Activated CD4-positive, CD25-positive, alpha-beta regulatory T cell treated with anti-CD3 and anti-CD28 coated beads, Interleukin-2, amount 50 U/mL, for 24 hours (primary cell): ENCODE results near the gene CXorf65.

Experiments used
- ATAC-seq, 2 donors: fragments of 150-1000 bp; cut with Tn5 transposase; one replicate each; pipeline ENCODE4 v1.10.0; 2021; ENCODE audit warnings: mild to moderate bottlenecking in 1 of 2, moderate library complexity in 1 of 2

The CXorf65 gene

DNA sequence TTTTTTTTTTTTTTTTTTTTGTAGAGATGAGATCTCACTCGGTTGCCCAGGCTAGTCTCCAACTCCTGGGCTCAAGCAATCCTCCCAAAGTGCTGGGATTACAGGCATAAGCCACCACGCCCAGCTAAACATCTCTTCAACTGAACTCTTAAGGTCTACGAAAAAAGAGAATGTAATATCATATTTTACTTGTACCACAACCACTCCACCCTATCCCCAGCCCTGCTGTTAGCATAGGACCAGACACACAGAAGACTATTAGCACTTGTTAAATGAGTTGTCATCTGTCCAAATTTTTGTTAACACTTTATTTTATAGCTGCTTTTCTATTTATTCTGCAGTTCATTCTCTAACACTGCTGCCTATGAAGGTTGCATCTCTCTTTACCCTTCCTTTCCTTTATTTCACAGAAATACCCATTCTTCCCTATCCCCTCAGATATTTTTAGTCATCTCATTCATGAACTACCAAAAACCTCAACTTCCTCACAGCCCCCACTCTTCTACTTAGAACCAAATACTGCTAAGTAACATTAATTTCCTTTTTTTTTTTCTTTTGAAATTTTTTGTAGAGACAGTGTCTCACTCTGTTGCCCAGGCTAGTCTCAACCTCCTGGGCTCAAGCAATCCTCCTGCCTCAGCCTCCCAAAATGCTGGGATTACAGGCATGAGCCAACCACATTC lies 48.6 kb downstream of the CXorf65 start:
- ATAC-seq: no peak

GRCh38 chrX:71056867-71057266 lies 49.7 kb downstream of the CXorf65 start:
- no peak for ATAC-seq
